Activated CD8-positive, alpha-beta T cell treated with anti-CD3 and anti-CD28 coated beads for 36 hours (primary cell): Measurements from ENCODE around the gene SEMA4C. TPM values are rescaled to one million over a fixed set of nuclear protein-coding genes. Genes with fewer than 3 reads are reported as not detected.
A peak's percentile ranks its signal among the peaks of the same experiment; 100 is the strongest.

ENCODE experiments used
- ATAC-seq: fragments of 200-7000 bp; cut with Tn5 transposase; one replicate; pipeline ENCODE4 v1.10.0; 2021; ENCODE audit warnings: mild to moderate bottlenecking, moderate library complexity
- CTCF ChIA-PET: fragments of 350-600 bp; sonication (Branson Sonifier 250); formaldehyde crosslinking; loops from one replicate; lab custom pipeline; 2021; ENCODE audit warnings: antibody characterized with exemption; lab: Charles Lee
- POLR2A ChIA-PET: fragments of 350-600 bp; sonication (Branson Sonifier 250); formaldehyde crosslinking; loops from one replicate; lab custom pipeline; 2021; ENCODE audit warnings: antibody characterized with exemption; lab: Charles Lee
- DNase-seq: peaks from one replicate; pipeline ENCODE4 v3.0.0-alpha.2; 2020
- H3K27ac Mint-ChIP-seq: one replicate; pipeline ENCODE4 v1.8.0; 2021; ENCODE audit warnings: mild to moderate bottlenecking, mixed read lengths
- H3K27me3 Mint-ChIP-seq: one replicate; pipeline ENCODE4 v1.8.0; 2021; ENCODE audit warnings: mixed read lengths
- H3K36me3 Mint-ChIP-seq: one replicate; pipeline ENCODE4 v1.8.0; 2021; ENCODE audit warnings: low read depth, mixed read lengths
- H3K4me1 Mint-ChIP-seq: one replicate; pipeline ENCODE4 v1.8.0; 2021; ENCODE audit warnings: low read depth, mixed read lengths
- H3K4me3 Mint-ChIP-seq: one replicate; pipeline ENCODE4 v1.8.0; 2021; ENCODE audit warnings: mild to moderate bottlenecking, moderate library complexity, mixed read lengths
- H3K9me3 Mint-ChIP-seq: one replicate; pipeline ENCODE4 v1.8.0; 2021; ENCODE audit warnings: mixed read lengths
- CTCF ChIP-seq: fragments of 200-600 bp; IDR thresholded peaks from one replicate; pipeline ENCODE4 v1.8.0; 2022; ENCODE audit warnings: antibody characterized with exemption, mild to moderate bottlenecking
- intact Hi-C: fragments of 100-400 bp; cut with micrococcal nuclease; formaldehyde crosslinking; loops from one replicate; pipeline ENCODE4 v1.10.0; 2022
- total RNA-seq, 2 experiments: library from RNA; stranded (reverse); gene quantifications; one replicate each; pipeline ENCODE4 v1.2.3, GENCODE V29; 2021

The SEMA4C gene
- total RNA-seq, 2 experiments from 2014 or later, result 10.4 to 12.4 TPM

DNA sequence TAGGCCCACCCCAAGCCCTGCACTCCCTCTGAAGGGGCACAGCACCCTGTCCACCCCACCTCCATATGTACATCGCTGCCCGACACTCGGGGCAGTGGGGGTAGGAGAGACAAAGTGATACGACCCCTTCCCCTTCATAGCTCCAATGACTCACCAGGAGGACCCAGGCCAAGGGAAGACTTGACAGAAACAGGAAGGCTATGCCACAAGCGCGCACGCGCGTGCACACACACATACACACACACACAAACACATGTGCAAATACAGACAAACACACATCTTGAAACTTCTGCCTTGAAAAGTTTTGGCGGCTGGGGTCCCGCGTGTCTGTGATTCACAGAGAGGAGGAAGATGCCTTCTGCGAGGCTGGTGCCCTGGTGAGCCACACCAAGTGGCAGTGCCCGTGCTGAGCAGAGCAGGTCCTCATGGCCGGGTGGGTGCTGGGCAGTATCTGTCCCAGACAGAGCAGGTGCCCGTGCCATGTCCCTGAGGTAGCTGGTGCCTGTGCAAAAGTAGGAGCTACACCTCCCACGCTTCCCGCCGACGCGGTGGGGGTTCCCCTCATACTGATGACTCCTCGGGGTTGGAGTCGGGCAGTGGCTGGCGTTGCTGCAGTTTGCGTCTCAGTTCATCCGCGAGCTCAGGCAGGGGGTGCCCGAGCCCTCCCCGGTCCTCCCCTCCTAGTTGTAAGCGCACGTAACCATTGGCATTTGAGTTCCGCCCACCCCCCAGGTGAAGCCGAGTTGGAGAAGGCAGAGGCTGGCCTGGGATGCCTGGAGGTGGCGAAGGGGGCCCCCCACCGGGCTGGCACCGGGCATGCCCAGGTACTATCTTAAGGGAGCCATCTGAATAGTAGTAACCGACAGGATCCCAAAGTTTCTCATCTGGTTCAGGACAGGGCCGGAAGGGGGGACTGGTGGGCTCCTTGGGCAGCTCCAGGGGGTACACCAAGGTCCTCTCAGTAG, 9.5 kb downstream of the SEMA4C start:
- H3K9me3 Mint-ChIP-seq, result no peaks in the 10 kb centered on the region
- no peak for TF ChIP-seq CTCF
- POLR2A ChIA-PET, result interaction anchor here (0.6 to 1.0 kb wide), 3 partner anchors 18 to 29 kb away, joined by 3 read pairs; no protein-coding TSS in a partner anchor
- peaks cover 6% of the 10 kb centered on the region for H3K36me3 Mint-ChIP-seq
- ATAC-seq (no peak), DNase-seq (peak; percentile 71)
- intact Hi-C loops, result no loop called here
- H3K27ac Mint-ChIP-seq, result peak overlapping the region; percentile 25
- no peaks in the 10 kb centered on the region for H3K27me3 Mint-ChIP-seq
- CTCF ChIA-PET, result interaction anchor here (1.1 to 7.0 kb wide), 5 partner anchors 8 to 252 kb away, joined by 4 to 147 read pairs (median 33); partner anchors contain the start of gene ANKRD36
- H3K4me1 Mint-ChIP-seq, result peaks cover 21% of the 10 kb centered on the region
- H3K4me3 Mint-ChIP-seq, result no peak overlapping the region

GRCh38 chr2:96859681-96860064, 10.2 kb downstream of the SEMA4C start:
- Mint-ChIP-seq H3K36me3 (peaks cover 11% of the 10 kb centered on the region), H3K27me3 (no peaks in the 10 kb centered on the region), H3K4me1 (peaks cover 26% of the 10 kb centered on the region), H3K4me3 (peak overlapping the region; percentile 14), H3K9me3 (no peaks in the 10 kb centered on the region), H3K27ac (peak overlapping the region; percentile 25)
- POLR2A ChIA-PET, result interaction anchor here (0.6 kb wide), 1 partner anchor 29 kb away, joined by 3 read pairs; no protein-coding TSS in a partner anchor
- no peak for ATAC-seq
- DNase-seq, result no peak
- CTCF ChIA-PET, result interaction anchor here (2.2 to 7.0 kb wide), 4 partner anchors 80 to 253 kb away, joined by 8 to 147 read pairs (median 58); partner anchors contain the start of gene ANKRD36
- intact Hi-C loops, result loop anchor here (2.0 kb wide), 1 partner anchor 101 kb away; no protein-coding TSS in a partner anchor
- TF ChIP-seq CTCF, result no peak

DNA sequence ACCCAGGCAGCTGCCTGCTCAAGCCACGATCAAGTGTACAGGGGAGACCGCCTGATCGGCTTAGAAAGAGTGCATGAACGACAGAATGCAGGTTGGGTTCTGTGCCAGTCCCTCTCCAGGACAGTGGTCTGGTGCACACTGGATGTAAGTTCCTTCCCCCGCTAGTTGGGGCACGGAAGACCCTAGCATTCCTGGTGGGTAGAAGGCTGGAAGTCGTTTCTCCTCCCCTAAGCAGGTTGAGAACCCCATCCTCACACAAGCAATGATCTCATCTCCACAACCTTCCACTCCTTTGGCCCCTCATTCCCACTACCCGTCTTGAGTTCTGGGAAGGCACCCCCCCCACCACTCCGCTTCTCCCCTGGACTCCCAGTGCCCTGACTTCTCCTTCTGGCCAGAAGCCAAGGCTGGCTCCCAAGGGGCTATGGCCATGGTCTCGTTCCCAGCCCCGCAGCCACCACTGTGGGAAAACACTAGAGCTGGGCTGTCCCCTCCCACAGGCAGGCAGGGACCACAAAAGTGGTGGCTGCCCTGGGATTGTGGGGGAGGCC, 10.7 kb downstream of the SEMA4C start:
- Mint-ChIP-seq H3K4me1 (peaks cover 27% of the 10 kb centered on the region), H3K36me3 (peaks cover 13% of the 10 kb centered on the region)
- CTCF ChIA-PET, result interaction anchor here (1.8 to 7.0 kb wide), 10 partner anchors 24 to 253 kb away, joined by 8 to 147 read pairs (median 26); partner anchors contain the start of gene ANKRD36

GRCh38 chr2:96857667-96858372, 12.1 kb downstream of the SEMA4C start, which contains the start of gene ANKRD39:
TSS of gene ANKRD39 (minus strand) at chr2:96858016. CDS start at chr2:96857987, 29 bp downstream.
- no peaks in the 10 kb centered on the region for H3K9me3 Mint-ChIP-seq
- peaks cover 21% of the 10 kb centered on the region for H3K36me3 Mint-ChIP-seq
- peak within 1 kb of the TSS; percentile 84 for H3K4me3 Mint-ChIP-seq
- H3K27ac Mint-ChIP-seq, result peak within 1 kb of the TSS; percentile 78
- intact Hi-C loops, result loop anchor here (2.0 kb wide), 1 partner anchor 103 kb away; no protein-coding TSS in a partner anchor
- CTCF ChIA-PET, result interaction anchor here (0.6 to 7.0 kb wide), 43 partner anchors 9 to 255 kb away, joined by 3 to 147 read pairs (median 7); partner anchors contain the start of genes ANKRD23, ANKRD36, CNNM3 and CNNM4
- TF ChIP-seq CTCF, result peak; percentile 88
- DNase-seq, result peak; percentile 98
- H3K4me1 Mint-ChIP-seq, result peaks cover 29% of the 10 kb centered on the region
- POLR2A ChIA-PET, result interaction anchor here (0.7 to 3.7 kb wide), 24 partner anchors 9 to 238 kb away, joined by 3 to 30 read pairs (median 5); partner anchors contain the start of genes ANKRD23, CNNM3, CNNM4 and SEMA4C
- peak; percentile 96 for ATAC-seq
- no peaks in the 10 kb centered on the region for H3K27me3 Mint-ChIP-seq

More for the DNA sequence above, 10.7 kb downstream of the SEMA4C start:
- Mint-ChIP-seq H3K4me3 (peak overlapping the region; percentile 45), H3K27ac (no peak overlapping the region), H3K9me3 (no peaks in the 10 kb centered on the region), H3K27me3 (no peaks in the 10 kb centered on the region)
- POLR2A ChIA-PET, result interaction anchor here (0.6 to 2.4 kb wide), 4 partner anchors 9 to 104 kb away, joined by 3 to 30 read pairs (median 6); partner anchors contain the start of gene SEMA4C
- DNase-seq (no peak), ATAC-seq (no peak)
- intact Hi-C loops, result loop anchor here (2.0 kb wide), 1 partner anchor 102 kb away; no protein-coding TSS in a partner anchor
- TF ChIP-seq CTCF, result no peak
